ENCODE data around the gene DNM3.

DNA sequence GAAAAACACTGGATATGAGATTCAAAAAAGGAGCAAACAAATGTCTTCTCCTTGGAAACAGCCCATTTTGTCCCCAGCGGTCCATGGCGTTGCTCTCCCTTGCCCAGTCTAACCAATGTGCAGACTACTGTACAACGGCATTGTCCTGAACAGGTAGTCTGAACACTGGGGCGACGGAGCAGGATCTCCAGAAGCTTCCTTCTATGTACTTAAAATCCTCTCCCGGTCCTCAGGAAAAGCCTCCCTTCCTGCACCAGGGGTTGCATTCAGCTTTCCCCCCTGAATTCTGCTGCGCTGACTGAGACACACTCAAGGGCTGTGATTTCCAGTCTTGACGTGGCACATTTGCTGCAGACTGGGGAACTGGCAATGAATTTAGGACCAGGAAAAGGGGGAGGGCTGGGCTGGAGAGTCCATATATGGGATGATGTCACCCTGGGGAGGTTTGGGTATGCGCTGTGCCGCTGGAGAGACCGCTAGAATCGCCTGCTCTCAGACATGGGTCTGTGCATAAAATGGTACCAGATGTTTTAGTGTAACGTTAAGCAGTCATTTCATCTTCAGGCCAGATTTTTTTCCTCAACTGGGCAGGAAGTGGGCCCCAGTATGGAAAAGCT, 303.3 kb downstream of the DNM3 start:
- TF ChIP-seq CTCF (IDR thresholded peaks at IDR 0.05; ENCODE audit: low read depth, low read length) (no peak), POLR2A (IDR thresholded peaks at IDR 0.05; ENCODE audit: extremely low read depth, insufficient read length) (no peak), MYC (IDR thresholded peaks at IDR 0.05; ENCODE audit: low read depth, low read length) (no peak)
